ENCODE data around the gene CCNO. TPM values are rescaled to one million over a fixed set of nuclear protein-coding genes. Genes with fewer than 3 reads are reported as not detected.

The CCNO gene
- total and polyA plus RNA-seq, 2 of the 8 experiments (the other 6 are each of a cell fraction or from before 2014, with no cell fraction given): 0.14 to 0.41 TPM

GRCh38 chr5:55223812-55224240, 9.6 kb downstream of the CCNO start (continued):
- TF ChIP-seq, protein P1, sequence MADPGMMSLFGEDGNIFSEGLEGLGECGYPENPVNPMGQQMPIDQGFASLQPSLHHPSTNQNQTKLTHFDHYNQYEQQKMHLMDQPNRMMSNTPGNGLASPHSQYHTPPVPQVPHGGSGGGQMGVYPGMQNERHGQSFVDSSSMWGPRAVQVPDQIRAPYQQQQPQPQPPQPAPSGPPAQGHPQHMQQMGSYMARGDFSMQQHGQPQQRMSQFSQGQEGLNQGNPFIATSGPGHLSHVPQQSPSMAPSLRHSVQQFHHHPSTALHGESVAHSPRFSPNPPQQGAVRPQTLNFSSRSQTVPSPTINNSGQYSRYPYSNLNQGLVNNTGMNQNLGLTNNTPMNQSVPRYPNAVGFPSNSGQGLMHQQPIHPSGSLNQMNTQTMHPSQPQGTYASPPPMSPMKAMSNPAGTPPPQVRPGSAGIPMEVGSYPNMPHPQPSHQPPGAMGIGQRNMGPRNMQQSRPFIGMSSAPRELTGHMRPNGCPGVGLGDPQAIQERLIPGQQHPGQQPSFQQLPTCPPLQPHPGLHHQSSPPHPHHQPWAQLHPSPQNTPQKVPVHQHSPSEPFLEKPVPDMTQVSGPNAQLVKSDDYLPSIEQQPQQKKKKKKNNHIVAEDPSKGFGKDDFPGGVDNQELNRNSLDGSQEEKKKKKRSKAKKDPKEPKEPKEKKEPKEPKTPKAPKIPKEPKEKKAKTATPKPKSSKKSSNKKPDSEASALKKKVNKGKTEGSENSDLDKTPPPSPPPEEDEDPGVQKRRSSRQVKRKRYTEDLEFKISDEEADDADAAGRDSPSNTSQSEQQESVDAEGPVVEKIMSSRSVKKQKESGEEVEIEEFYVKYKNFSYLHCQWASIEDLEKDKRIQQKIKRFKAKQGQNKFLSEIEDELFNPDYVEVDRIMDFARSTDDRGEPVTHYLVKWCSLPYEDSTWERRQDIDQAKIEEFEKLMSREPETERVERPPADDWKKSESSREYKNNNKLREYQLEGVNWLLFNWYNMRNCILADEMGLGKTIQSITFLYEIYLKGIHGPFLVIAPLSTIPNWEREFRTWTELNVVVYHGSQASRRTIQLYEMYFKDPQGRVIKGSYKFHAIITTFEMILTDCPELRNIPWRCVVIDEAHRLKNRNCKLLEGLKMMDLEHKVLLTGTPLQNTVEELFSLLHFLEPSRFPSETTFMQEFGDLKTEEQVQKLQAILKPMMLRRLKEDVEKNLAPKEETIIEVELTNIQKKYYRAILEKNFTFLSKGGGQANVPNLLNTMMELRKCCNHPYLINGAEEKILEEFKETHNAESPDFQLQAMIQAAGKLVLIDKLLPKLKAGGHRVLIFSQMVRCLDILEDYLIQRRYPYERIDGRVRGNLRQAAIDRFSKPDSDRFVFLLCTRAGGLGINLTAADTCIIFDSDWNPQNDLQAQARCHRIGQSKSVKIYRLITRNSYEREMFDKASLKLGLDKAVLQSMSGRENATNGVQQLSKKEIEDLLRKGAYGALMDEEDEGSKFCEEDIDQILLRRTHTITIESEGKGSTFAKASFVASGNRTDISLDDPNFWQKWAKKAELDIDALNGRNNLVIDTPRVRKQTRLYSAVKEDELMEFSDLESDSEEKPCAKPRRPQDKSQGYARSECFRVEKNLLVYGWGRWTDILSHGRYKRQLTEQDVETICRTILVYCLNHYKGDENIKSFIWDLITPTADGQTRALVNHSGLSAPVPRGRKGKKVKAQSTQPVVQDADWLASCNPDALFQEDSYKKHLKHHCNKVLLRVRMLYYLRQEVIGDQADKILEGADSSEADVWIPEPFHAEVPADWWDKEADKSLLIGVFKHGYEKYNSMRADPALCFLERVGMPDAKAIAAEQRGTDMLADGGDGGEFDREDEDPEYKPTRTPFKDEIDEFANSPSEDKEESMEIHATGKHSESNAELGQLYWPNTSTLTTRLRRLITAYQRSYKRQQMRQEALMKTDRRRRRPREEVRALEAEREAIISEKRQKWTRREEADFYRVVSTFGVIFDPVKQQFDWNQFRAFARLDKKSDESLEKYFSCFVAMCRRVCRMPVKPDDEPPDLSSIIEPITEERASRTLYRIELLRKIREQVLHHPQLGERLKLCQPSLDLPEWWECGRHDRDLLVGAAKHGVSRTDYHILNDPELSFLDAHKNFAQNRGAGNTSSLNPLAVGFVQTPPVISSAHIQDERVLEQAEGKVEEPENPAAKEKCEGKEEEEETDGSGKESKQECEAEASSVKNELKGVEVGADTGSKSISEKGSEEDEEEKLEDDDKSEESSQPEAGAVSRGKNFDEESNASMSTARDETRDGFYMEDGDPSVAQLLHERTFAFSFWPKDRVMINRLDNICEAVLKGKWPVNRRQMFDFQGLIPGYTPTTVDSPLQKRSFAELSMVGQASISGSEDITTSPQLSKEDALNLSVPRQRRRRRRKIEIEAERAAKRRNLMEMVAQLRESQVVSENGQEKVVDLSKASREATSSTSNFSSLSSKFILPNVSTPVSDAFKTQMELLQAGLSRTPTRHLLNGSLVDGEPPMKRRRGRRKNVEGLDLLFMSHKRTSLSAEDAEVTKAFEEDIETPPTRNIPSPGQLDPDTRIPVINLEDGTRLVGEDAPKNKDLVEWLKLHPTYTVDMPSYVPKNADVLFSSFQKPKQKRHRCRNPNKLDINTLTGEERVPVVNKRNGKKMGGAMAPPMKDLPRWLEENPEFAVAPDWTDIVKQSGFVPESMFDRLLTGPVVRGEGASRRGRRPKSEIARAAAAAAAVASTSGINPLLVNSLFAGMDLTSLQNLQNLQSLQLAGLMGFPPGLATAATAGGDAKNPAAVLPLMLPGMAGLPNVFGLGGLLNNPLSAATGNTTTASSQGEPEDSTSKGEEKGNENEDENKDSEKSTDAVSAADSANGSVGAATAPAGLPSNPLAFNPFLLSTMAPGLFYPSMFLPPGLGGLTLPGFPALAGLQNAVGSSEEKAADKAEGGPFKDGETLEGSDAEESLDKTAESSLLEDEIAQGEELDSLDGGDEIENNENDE (IDR thresholded peaks at IDR 0.05; ENCODE audit: insufficient replicate concordance, low read length): no peak
- TF ChIP-seq EZH2 (IDR thresholded peaks at IDR 0.05; ENCODE audit: low read depth, low read length, severe bottlenecking): peak; percentile 82
